ENCODE data around the gene CLSTN1. TPM values are rescaled to one million over a fixed set of nuclear protein-coding genes. Genes with fewer than 3 reads are reported as not detected.

Gene CLSTN1
- total and polyA plus RNA-seq, 10 of the 15 experiments (the other 5 are each of a cell fraction or from before 2014, with no cell fraction given): 2.7 to 64.4 (median 23.2) TPM

GRCh38 chr1:9776685-9777084, 47.1 kb downstream of the CLSTN1 start:
- Histone ChIP-seq H3K4me1 (ENCODE audit: control insufficient read depth, insufficient read depth, low read length) (no peaks in the 10 kb centered on the region; the same call in none of the 2 replicates), H3K27me3 (replicated peaks in 1 of 2; ENCODE audit: control insufficient read depth in 2 of 2, insufficient read depth in 2 of 2, low read length in 1 of 2) (no peaks in the 10 kb centered on the region), H3K79me2 (ENCODE audit: control insufficient read depth, insufficient read depth, low read length) (peaks cover 10% of the 10 kb centered on the region), H3K4me2 (ENCODE audit: control insufficient read depth, insufficient read depth) (no peak overlapping the region), H3K4me3 (no peak overlapping the region), H3K36me3 (ENCODE audit: control insufficient read depth in 2 of 2, insufficient read depth in 2 of 2, low read length in 1 of 2) (peaks cover 1 to 8% of the 10 kb centered on the region in 2 experiments; a peak in 2 of 4 replicates), H2AFZ (ENCODE audit: control insufficient read depth, low read depth, low read length) (no peak overlapping the region), H3K9me3 (replicated peaks; ENCODE audit: control insufficient read depth, insufficient read depth, low read length) (no peaks in the 10 kb centered on the region), H4K20me1 (ENCODE audit: control insufficient read depth, insufficient read depth) (no peaks in the 10 kb centered on the region), H3K27ac (ENCODE audit: control insufficient read depth, insufficient read depth) (no peak overlapping the region), H3K9ac (ENCODE audit: control insufficient read depth, insufficient read depth, low read length) (no peak overlapping the region)
- no peak for TF ChIP-seq SP1 (IDR thresholded peaks at IDR 0.05; ENCODE audit: low read depth, low read length)
- TF ChIP-seq, protein P1, sequence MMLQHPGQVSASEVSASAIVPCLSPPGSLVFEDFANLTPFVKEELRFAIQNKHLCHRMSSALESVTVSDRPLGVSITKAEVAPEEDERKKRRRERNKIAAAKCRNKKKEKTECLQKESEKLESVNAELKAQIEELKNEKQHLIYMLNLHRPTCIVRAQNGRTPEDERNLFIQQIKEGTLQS (IDR thresholded peaks at IDR 0.05; ENCODE audit: borderline replicate concordance, extremely low read depth, low read depth, low read length): no peak
- TF ChIP-seq SREBF2 (IDR thresholded peaks at IDR 0.05; ENCODE audit: low read length): no peak
- TF ChIP-seq E2F4 (IDR thresholded peaks at IDR 0.05; ENCODE audit: low read depth, low read length): no peak
- no peak for TF ChIP-seq NKRF (conservative IDR thresholded peaks at IDR 0.05)
- no peak for TF ChIP-seq MTA2 (IDR thresholded peaks at IDR 0.05; ENCODE audit: low read depth)
- no peak for TF ChIP-seq ETV6 (conservative IDR thresholded peaks at IDR 0.05 in 1 of 2, IDR thresholded peaks at IDR 0.05 in 1 of 2; ENCODE audit: borderline replicate concordance in 1 of 2, low read depth in 1 of 2)
- no peak for TF ChIP-seq POLR2AphosphoS5 (IDR thresholded peaks at IDR 0.05; ENCODE audit: low read length)
- TF ChIP-seq SPI1 (IDR thresholded peaks at IDR 0.05; ENCODE audit: borderline replicate concordance, insufficient read depth, low read depth, low read length): no peak
- no peak for TF ChIP-seq SMC3 (IDR thresholded peaks at IDR 0.05; ENCODE audit: borderline replicate concordance, low read length)
- TF ChIP-seq TCF12 (IDR thresholded peaks at IDR 0.05; ENCODE audit: low read depth, low read length): no peak
- no peak for TF ChIP-seq POLR2A (IDR thresholded peaks at IDR 0.05; ENCODE audit: low read depth, low read length)
- TF ChIP-seq KLF5 (IDR thresholded peaks at IDR 0.05; ENCODE audit: partially characterized antibody): no peak
- ATAC-seq (no peak), FAIRE-seq (no peak), DNase-seq (ENCODE audit: low read depth, low spot score) (no peak)
- intact Hi-C loops (cut with micrococcal nuclease; ENCODE audit: unreplicated experiment) (no loop called here), in situ Hi-C loops (cut with MboI) (no loop called here)
- ChIA-PET CTCF (interaction anchor here (11.8 kb wide), 1 partner anchor 90 kb away, joined by 562 read pairs; no protein-coding TSS in a partner anchor), RAD21 (ENCODE audit: unreplicated experiment) (no interaction called here), SMC1A (ENCODE audit: uncharacterized antibody, unreplicated experiment) (no interaction called here), POLR2A (no interaction called here)
- no TSS peak for BruUV-seq (replicated peaks)
- 96% methylated on average over 2 of the region's 2 CpGs for whole genome bisulfite sequencing (ENCODE audit: insufficient coverage, insufficient replicate concordance, low lambda C conversion rate, missing lambda C conversion rate)
